Thyroid gland (tissue), 4 donors: ENCODE data around the gene FADS6.

Experiments
- POLR2A ChIP-seq, 2 donors: fragments of 450-650 bp; IDR thresholded peaks; one replicate each; pipeline ENCODE4 v1.6.1; 2017; ENCODE audit warnings: antibody characterized with exemption in 2 of 2, mild to moderate bottlenecking in 2 of 2, moderate library complexity in 1 of 2
- TF ChIP-seq, protein P1 (sequence below), 6 experiments: fragments of 200-600 bp in 3 of 6; fragments of 450-650 bp in 3 of 6; sonication (generic) in 3 of 6; IDR thresholded peaks; one replicate each; pipeline ENCODE4 v1.5.1; 2016 to 2019; ENCODE audit warnings: antibody characterized with exemption in 6 of 6, mild to moderate bottlenecking in 2 of 6, inconsistent platforms in 1 of 6, moderate library complexity in 1 of 6

DNA sequence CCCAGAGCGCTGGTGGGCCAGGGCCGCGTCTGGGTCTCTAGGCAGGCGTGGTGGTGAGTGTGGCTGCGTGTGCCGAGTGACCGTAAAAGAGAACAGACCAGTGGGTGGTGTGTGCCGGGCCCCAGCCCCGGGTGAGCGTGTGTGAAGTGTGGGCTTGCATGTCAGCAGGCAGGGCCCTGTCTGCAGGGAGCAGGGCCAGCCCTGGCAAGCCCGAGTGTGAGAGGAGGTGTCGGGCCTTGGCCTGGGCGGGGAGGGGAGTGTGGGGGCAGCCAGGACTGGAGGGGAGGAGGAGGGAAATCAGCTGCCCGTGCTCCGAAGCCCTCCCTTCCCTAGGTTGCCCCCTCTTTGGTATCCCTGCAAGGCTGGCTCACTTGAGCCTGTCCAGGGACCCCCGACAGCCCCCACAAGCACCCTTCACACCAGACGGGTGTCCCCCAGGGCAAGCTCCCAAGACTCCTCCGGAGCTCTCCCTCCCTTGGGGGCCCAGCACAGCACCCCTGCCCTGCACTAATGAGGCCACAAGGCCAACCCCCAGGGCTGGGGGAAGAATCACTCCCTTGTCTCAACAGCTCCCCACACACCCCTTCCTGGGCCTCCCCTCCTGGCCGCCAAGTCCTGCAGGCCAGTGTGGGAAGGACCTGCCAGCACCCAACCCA is 27.7 kb upstream of the FADS6 start:
- no peak for TF ChIP-seq POLR2A (IDR thresholded peaks at IDR 0.05)
- TF ChIP-seq, protein P1, sequence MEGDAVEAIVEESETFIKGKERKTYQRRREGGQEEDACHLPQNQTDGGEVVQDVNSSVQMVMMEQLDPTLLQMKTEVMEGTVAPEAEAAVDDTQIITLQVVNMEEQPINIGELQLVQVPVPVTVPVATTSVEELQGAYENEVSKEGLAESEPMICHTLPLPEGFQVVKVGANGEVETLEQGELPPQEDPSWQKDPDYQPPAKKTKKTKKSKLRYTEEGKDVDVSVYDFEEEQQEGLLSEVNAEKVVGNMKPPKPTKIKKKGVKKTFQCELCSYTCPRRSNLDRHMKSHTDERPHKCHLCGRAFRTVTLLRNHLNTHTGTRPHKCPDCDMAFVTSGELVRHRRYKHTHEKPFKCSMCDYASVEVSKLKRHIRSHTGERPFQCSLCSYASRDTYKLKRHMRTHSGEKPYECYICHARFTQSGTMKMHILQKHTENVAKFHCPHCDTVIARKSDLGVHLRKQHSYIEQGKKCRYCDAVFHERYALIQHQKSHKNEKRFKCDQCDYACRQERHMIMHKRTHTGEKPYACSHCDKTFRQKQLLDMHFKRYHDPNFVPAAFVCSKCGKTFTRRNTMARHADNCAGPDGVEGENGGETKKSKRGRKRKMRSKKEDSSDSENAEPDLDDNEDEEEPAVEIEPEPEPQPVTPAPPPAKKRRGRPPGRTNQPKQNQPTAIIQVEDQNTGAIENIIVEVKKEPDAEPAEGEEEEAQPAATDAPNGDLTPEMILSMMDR (IDR thresholded peaks at IDR 0.05) = no peak
